Glutamatergic neuron (in vitro differentiated cells): ENCODE data around the gene TVP23C. TPM values are rescaled to one million over a fixed set of nuclear protein-coding genes. Genes with fewer than 3 reads are reported as not detected.

Experiments
- DNase-seq: peaks from one replicate; pipeline ENCODE4 v3.0.0; 2022
- H3K27ac Mint-ChIP-seq: one replicate; pipeline ENCODE4 v1.8.0; 2020; ENCODE audit warnings: mild to moderate bottlenecking, mixed read lengths, inconsistent platforms; ENCODE audit not compliant: unreplicated experiment
- H3K27me3 Mint-ChIP-seq: one replicate; pipeline ENCODE4 v1.8.0; 2020; ENCODE audit warnings: mild to moderate bottlenecking, moderate library complexity, mixed read lengths, inconsistent platforms; ENCODE audit not compliant: unreplicated experiment
- H3K36me3 Mint-ChIP-seq: one replicate; pipeline ENCODE4 v1.8.0; 2020; ENCODE audit warnings: mild to moderate bottlenecking, mixed read lengths, inconsistent platforms; ENCODE audit not compliant: unreplicated experiment
- H3K4me1 Mint-ChIP-seq: one replicate; pipeline ENCODE4 v1.8.0; 2020; ENCODE audit warnings: mild to moderate bottlenecking, low read depth, mixed read lengths, inconsistent platforms; ENCODE audit not compliant: unreplicated experiment
- H3K4me3 Mint-ChIP-seq: one replicate; pipeline ENCODE4 v1.8.0; 2020; ENCODE audit warnings: mild to moderate bottlenecking, mixed read lengths, inconsistent platforms; ENCODE audit not compliant: unreplicated experiment
- H3K9me3 Mint-ChIP-seq: one replicate; pipeline ENCODE4 v1.8.0; 2020; ENCODE audit warnings: mild to moderate bottlenecking, moderate library complexity, mixed read lengths, inconsistent platforms; ENCODE audit not compliant: unreplicated experiment
- total RNA-seq: library from RNA; stranded (reverse); fragmentation: NEBNext Ultra II Directional; extraction: Animal tissue kit (Norgen Biotek cat#: 25700); gene quantifications from one replicate; pipeline ENCODE4 v1.2.1, GENCODE V29; 2021; ENCODE audit not compliant: unreplicated experiment
- TF ChIP-seq, protein P1 (sequence below): fragments of 200-600 bp; sonication (generic); IDR thresholded peaks from one replicate; pipeline ENCODE4 v1.5.0; 2021; ENCODE audit not compliant: partially characterized antibody, unreplicated experiment

TVP23C gene
- total RNA-seq, 1 donor from 2014 or later = 29.4 TPM

- Mint-ChIP-seq H3K27ac (no peak overlapping the region), H3K9me3 (peaks cover 3% of the 10 kb centered on the region), H3K36me3 (no peaks in the 10 kb centered on the region), H3K4me3 (no peak overlapping the region), H3K4me1 (no peaks in the 10 kb centered on the region), H3K27me3 (peaks cover 2% of the 10 kb centered on the region)
- TF ChIP-seq, protein P1, sequence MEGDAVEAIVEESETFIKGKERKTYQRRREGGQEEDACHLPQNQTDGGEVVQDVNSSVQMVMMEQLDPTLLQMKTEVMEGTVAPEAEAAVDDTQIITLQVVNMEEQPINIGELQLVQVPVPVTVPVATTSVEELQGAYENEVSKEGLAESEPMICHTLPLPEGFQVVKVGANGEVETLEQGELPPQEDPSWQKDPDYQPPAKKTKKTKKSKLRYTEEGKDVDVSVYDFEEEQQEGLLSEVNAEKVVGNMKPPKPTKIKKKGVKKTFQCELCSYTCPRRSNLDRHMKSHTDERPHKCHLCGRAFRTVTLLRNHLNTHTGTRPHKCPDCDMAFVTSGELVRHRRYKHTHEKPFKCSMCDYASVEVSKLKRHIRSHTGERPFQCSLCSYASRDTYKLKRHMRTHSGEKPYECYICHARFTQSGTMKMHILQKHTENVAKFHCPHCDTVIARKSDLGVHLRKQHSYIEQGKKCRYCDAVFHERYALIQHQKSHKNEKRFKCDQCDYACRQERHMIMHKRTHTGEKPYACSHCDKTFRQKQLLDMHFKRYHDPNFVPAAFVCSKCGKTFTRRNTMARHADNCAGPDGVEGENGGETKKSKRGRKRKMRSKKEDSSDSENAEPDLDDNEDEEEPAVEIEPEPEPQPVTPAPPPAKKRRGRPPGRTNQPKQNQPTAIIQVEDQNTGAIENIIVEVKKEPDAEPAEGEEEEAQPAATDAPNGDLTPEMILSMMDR = no peak
- DNase-seq = no peak
Observed at GRCh38 chr17:15466131-15466530, 97.2 kb downstream of the TVP23C start.

DNA sequence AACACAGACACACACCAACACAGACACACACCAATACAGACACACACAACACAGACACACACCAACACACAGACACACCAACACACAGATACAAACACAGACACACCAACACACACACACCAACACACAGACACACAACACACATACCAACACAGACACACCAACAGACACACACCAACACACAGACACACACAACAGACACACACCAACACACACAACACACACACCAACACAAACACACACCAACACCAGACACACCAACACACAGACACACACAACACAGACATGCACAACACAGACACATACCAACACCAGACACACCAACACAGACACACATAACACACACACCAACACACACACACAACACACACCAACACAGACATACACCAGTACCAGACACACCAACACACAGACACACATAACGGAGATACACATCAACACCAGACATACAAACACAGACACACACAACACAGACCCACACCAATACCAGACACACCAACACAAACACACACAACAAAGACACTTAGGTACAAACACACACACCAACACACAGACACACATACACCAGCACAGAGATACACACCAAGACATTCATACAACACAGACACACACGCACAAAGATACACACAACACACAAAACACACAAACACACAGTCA lies 98.1 kb downstream of the TVP23C start:
- no peaks in the 10 kb centered on the region for H3K4me1 Mint-ChIP-seq
- no peak overlapping the region for H3K4me3 Mint-ChIP-seq
- no peaks in the 10 kb centered on the region for H3K36me3 Mint-ChIP-seq
- DNase-seq = no peak
- H3K9me3 Mint-ChIP-seq = peaks cover 3% of the 10 kb centered on the region
- no peak overlapping the region for H3K27ac Mint-ChIP-seq
- H3K27me3 Mint-ChIP-seq = peaks cover 2% of the 10 kb centered on the region
- TF ChIP-seq, protein P1 = no peak

DNA sequence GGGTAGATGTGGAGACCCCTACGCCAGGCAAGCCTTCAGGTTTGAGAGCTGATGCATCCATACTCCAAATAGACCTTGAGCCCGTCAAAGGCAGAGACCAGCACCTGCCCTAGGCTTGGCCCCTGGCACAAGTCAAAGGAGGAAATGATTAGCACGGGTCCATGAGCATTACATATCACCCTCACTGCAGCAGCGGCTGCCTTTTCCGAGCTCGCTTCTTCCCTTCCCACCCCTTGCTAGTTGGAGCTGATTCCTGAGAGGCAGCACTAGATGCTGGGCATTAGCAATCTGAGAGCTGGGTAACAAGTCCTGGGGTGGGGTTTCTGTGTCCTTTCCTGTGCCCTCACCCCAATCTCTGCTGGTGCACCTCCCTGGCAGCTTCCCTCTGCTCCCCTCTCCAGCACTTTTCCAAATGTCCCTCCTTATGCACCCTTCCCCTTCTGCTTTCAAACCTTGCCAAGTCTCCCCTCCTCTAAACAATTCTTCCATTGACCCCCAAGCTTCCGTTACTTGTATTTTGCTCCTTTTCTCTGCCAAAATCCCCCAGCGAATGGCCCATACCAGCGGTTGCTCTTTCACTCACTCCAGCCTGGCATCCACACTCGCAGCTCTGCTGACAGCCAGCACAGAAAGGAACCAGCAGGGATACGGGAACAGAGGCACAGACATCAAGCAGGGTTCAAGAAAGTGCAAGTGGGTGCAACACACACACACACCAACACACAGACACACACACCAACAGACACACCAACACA lies 98.9 kb downstream of the TVP23C start:
- DNase-seq = no peak
- no peaks in the 10 kb centered on the region for H3K36me3 Mint-ChIP-seq
- H3K4me3 Mint-ChIP-seq = no peak overlapping the region
- no peak overlapping the region for H3K27ac Mint-ChIP-seq
- H3K27me3 Mint-ChIP-seq = peaks cover 2% of the 10 kb centered on the region
- H3K9me3 Mint-ChIP-seq = peaks cover 3% of the 10 kb centered on the region
- TF ChIP-seq, protein P1 = no peak
- no peaks in the 10 kb centered on the region for H3K4me1 Mint-ChIP-seq

DNA sequence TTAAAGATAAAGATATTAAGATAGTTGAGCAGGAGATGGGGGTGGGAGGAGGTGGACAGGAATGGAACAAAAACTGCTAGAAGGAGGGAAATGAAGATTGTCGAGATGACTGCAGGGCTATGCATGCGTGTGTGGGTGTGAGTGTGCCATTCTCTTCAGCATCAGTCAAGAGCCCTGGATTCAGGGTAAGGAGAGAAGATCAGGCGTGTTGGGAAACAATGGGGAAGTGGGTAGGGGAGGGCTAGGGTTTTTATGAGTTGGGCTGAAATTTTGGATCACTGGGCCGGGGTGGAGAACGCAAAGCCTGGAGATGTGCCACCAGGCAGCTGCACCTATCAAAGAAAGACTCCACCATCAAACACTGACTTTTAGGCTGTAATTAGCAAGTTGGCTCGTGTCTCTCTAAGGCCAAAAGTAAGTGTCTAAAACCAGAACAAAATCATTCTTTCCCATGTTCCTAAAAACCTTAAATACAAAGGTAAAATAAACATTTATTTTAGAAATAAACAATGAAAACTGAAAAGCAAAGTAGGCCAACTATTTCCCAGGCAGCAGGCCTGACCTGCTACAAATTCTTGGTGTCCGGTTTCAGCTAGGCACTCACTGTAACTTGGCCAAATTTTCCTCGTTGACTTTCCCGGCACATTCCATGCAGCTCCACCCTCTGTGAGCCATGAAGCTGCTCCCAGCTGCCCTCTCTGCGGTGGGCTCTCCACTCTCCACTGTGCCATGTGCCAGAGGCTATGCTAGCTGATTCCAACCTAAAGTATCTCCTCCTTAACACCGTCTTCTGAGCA lies 100.1 kb downstream of the TVP23C start:
- H3K9me3 Mint-ChIP-seq = peaks cover 3% of the 10 kb centered on the region
- H3K27me3 Mint-ChIP-seq = peaks cover 2% of the 10 kb centered on the region
- no peaks in the 10 kb centered on the region for H3K36me3 Mint-ChIP-seq
- H3K4me3 Mint-ChIP-seq = no peak overlapping the region
- no peaks in the 10 kb centered on the region for H3K4me1 Mint-ChIP-seq
- TF ChIP-seq, protein P1 = no peak
- DNase-seq = no peak
- no peak overlapping the region for H3K27ac Mint-ChIP-seq
